Astrocyte of the hippocampus (primary cell): Measurements from ENCODE around the gene PWWP2B.
"Not testable (repeated sequence)": the region's sequence is repeated elsewhere in the genome, so short reads cannot be mapped to it uniquely, and the experiment has no call there.

ENCODE experiments used
- DNase-seq: peaks from one replicate; pipeline ENCODE4 v3.0.0; 2011; ENCODE audit warnings: low read depth, low spot score

The PWWP2B gene

GRCh38 chr10:132381741-132382140 lies 15.3 kb upstream of the PWWP2B start:
- DNase-seq: no peak

DNA sequence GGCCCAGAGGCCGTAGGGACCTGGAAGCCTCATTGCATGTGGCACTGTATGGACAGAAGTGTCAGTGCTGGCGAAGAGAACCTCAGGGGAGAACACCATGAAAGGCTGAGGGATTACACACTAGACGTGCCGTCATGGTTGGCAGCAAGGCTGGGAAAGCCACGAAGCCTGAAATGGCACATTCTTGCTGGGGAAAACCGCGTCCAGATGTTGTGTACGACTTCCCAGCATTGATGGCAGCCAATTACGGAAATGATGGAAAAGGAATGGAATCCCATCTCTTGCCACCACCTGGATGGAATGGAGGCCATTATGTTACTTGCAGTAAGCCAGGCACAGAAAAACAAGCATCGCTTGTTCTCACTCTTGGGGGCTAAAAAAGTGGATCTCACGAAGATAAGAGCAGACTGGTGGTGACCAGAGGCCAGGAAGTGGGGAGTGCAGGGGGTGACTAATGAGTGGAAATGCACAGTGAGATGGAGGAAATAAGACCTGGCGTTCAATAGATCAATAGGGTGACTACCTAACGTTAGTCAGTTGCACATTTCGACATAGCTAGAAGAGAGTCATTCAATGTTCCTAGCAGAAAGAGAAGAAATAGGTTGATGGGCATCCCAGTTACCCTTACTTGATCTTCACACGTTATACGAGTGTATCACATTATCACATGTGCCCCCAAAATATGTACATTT lies 14.6 kb upstream of the PWWP2B start:
- no peak for DNase-seq

DNA sequence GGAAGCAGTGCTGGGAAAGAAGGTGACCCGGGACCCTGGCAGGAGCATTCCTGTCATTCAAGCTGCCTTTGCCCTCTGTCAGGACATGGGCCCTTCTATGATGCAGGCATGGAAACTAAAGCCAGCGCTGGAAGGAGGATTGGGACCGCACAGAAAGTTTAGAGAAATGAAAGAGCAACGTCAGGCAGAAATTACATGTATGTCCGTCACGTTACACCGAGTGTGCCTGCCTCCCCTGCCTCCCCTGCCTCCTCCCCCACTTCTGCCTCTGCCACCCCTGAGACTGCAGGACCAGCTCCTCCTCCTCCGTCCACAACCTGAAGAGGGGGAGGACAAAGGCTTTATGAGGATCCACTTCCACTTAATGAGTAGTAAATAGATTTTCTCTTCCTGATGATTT lies 13.9 kb upstream of the PWWP2B start:
- no peak for DNase-seq

- DNase-seq: no peak
Measured at GRCh38 chr10:132383751-132384196, 13.2 kb upstream of the PWWP2B start.

GRCh38 chr10:132384618-132385388 lies 12.2 kb upstream of the PWWP2B start:
- no peak for DNase-seq

GRCh38 chr10:132385389-132385667 lies 11.7 kb upstream of the PWWP2B start:
- no peak for DNase-seq

DNA sequence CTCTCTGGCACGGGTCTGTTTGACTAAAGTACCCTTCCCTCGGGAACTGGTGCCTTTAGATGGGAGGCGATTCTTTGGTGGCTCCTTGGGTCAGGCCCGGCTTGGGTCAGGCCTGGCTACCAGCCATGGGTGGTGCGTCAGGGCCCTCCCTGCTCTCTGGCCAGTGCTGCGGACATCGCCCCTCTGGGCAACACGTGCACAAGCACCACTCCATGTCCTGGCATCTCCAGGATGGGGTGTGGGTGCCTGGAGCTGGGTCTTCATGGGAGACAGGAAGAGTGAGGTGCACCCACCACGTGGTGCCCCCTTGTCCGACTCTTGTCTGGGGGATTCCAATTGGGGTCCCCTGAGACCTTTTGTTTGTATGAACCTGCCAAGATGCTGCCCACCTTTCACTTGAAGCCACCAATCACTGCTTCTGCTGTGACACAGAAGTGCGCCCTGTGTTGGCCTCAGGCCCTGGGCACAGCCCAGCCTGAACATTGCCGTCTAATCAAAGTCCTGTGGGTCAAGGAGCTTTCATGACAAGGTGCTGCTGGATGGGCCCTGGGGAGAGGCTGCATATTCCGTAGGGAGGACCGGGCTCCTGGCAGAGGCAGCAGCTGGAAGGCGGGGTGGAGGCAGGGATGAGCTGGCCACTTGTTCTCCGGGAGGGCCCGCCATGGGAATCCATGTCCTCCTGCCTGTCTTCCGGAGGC lies 11.1 kb upstream of the PWWP2B start:
- DNase-seq: no peak

- DNase-seq: no peak
Measured at GRCh38 chr10:132386419-132386831, 10.6 kb upstream of the PWWP2B start.

DNA sequence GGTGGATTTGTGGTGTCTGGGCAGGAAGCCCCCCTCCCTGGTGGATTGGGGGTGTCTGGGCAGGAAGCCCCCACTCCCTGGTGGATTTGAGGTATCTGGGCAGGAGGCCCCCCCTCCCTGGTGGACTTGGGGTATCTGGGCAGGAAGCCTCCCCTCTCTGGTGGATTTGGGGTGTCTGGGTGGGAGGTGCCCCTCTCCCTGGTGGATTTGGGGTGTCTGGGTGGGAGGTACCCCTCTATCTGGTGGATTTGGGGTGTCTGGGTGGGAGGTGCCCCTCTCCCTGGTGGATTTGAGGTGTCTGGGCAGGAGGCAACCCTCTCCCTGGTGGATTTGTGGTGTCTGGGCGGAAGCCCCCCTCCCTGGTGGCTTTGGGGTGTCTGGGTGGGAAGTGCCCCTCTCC lies 10.1 kb upstream of the PWWP2B start:
- DNase-seq: not testable (repeated sequence)

DNA sequence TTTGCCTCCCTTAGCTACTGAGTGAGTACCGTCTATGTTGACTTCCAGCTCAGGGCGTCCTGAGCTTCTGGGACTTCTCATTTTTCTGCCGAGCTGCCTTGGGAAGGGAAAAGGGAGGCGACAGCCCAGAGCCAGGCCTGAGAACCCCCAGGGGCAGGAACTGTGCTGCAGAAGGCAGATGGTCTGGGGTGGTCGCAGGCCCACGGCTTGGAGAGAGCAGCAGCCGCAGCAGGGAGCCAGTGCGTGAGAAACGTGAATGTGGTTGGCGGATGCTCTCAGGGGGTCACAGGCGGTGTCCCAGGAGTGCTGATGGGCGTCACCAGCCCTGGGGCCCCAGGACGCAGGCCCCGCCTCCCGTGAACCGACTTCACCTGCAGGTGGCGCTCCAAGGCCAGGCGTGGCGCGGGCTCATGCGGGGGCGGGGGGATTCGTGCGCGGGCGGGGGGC lies 9.2 kb upstream of the PWWP2B start:
- DNase-seq: peak; percentile 74

- DNase-seq: no peak
Measured at GRCh38 chr10:132388891-132389432, 8.0 kb upstream of the PWWP2B start.

GRCh38 chr10:132389433-132390169 lies 7.4 kb upstream of the PWWP2B start:
- DNase-seq: no peak

- DNase-seq: no peak
Measured at GRCh38 chr10:132390170-132390920, 6.7 kb upstream of the PWWP2B start.

DNA sequence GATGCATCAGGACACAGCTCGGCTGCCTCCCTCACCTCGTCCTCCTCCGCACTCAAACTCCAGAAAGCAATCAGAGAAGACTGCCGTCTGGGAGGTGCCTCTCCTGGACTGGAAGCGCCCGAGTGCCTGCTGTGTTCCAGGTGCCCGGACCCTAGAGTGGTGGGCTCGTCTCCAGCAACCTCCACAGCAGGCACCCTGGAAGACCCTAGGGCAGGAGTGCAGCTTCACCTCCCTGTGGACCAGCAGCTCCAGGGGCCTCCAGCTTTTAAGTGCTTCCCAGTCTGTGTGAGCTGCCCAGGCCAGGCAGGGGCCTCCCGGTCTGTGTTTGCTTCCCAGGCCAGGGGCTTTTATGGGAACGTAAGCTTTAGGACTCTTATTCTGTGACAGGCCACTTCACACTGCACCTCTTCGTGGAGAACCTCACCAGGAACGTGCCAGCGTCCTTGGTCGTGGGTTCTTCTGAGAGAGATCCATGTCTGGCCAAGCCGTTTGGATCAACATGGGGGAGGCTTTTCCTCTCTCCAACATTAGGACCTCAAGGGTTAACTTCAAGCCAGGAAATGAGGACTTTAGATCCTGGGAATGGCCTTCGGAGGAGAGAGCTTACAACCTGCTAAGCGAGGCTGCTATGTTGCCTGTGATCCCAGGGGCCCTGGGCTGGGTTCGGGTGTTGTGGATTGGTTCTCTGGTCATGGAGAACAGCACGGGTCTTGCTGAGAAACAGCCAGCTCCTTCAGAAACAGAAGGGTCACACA lies 5.9 kb upstream of the PWWP2B start:
- DNase-seq: no peak

- DNase-seq: no peak
Measured at GRCh38 chr10:132391676-132392020, 5.4 kb upstream of the PWWP2B start.

DNA sequence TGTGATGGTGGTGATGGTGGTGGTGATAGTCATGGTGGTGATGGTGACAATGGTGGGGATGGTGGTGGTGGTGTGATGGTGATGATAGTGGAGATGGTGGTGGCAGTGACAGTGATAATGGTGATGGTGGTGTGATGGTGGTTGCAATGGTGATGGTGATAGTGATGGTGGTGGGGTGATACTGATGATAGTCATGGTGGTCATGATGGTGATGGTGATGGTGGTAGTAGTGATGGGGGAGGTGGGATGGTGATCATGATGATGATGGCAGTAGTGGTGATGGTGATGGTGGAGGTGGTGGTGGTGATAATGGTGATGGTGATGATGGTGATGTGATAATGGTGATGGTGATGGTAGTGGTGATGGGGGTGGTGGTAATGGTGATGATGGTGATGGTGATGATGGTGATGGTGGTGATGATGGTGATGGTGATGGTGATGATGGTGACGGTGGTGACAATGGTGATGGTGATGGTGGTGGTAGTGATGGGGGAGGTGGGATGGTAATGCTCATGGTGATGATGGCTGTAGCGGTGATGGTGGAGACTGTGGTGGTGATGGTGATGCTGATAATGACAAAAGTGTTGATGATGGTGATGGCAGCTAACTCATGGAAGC lies 4.7 kb upstream of the PWWP2B start:
- no peak for DNase-seq

GRCh38 chr10:132392811-132393694 lies 3.9 kb upstream of the PWWP2B start:
- peak; percentile 35 for DNase-seq

GRCh38 chr10:132393695-132394181 lies 3.3 kb upstream of the PWWP2B start:
- DNase-seq: no peak
